Karpas-422 (cell line): ENCODE data around the gene LAX1. TPM values are rescaled to one million over a fixed set of nuclear protein-coding genes. Genes with fewer than 3 reads are reported as not detected.
A peak's percentile ranks its signal among the peaks of the same experiment; 100 is the strongest.

Experiments
- DNase-seq: peaks from one replicate; pipeline ENCODE4 v3.0.0-alpha.2; 2015
- H2AFZ ChIP-seq: fragments of 200-600 bp; sonication (generic); 2 replicates; pipeline ENCODE4 v1.6.1; 2014; ENCODE audit warnings: antibody characterized with exemption, low read length, mixed read lengths
- H3K27ac ChIP-seq: fragments of 200-600 bp; sonication (generic); 2 replicates; pipeline ENCODE4 v1.5.1; 2014; ENCODE audit warnings: mild to moderate bottlenecking, low read length, moderate library complexity
- H3K27me3 ChIP-seq: fragments of 200-600 bp; sonication (generic); 2 replicates; pipeline ENCODE4 v1.6.1; 2014; ENCODE audit warnings: low read length, mixed read lengths
- H3K36me3 ChIP-seq: fragments of 200-600 bp; sonication (generic); 2 replicates; pipeline ENCODE4 v1.6.1; 2014; ENCODE audit warnings: low read length, mixed read lengths; ENCODE audit not compliant: insufficient read depth
- H3K4me1 ChIP-seq: fragments of 200-600 bp; sonication (generic); 2 replicates; pipeline ENCODE4 v1.6.1; 2014; ENCODE audit warnings: mild to moderate bottlenecking, low read length, mixed read lengths
- H3K4me2 ChIP-seq: fragments of 200-600 bp; sonication (generic); 2 replicates; pipeline ENCODE4 v1.6.1; 2014; ENCODE audit warnings: low read length, low read depth, mild to moderate bottlenecking; ENCODE audit not compliant: poor library complexity, severe bottlenecking
- H3K4me3 ChIP-seq: fragments of 200-600 bp; sonication (generic); 2 replicates; pipeline ENCODE4 v1.5.1; 2014; ENCODE audit warnings: mild to moderate bottlenecking, antibody characterized with exemption, low read length, mixed read lengths
- H3K79me2 ChIP-seq: fragments of 200-600 bp; sonication (generic); 2 replicates; pipeline ENCODE4 v1.6.1; 2014; ENCODE audit warnings: mild to moderate bottlenecking, low read length, mixed read lengths
- H3K9ac ChIP-seq: fragments of 200-600 bp; sonication (generic); 2 replicates; pipeline ENCODE4 v1.6.0; 2014; ENCODE audit warnings: low read length
- H3K9me2 ChIP-seq: fragments of 200-600 bp; sonication (generic), shearing (Covaris generic); replicated peaks from 2 replicates; pipeline ENCODE4 v1.6.0; 2014; ENCODE audit warnings: mild to moderate bottlenecking, low read length, moderate library complexity; ENCODE audit not compliant: insufficient read depth
- H3K9me3 ChIP-seq: fragments of 300-700, 200-600 bp; sonication (generic); 2 replicates; pipeline ENCODE4 v1.6.1; 2014; ENCODE audit warnings: low read length, mixed read lengths
- H4K20me1 ChIP-seq: fragments of 200-600 bp; sonication (generic); 2 replicates; pipeline ENCODE4 v1.6.1; 2014; ENCODE audit warnings: mild to moderate bottlenecking, antibody characterized with exemption, low read length, low read depth; ENCODE audit not compliant: insufficient read depth
- small RNA-seq: library from RNA; depleted of rRNA; stranded (forward); fragments of <200 nt; gene quantifications from one replicate; pipeline ENCODE3, GENCODE V24; 2014
- total RNA-seq: library from RNA; depleted of rRNA; stranded (reverse); fragments of >200 nt; shearing (Covaris generic); gene quantifications from 2 replicates; pipeline ENCODE4 v1.2.3, GENCODE V29; 2014; ENCODE audit warnings: low replicate concordance; rRNA removed

The LAX1 gene
- total RNA-seq, 1 experiment from 2014 or later = not detected

DNA sequence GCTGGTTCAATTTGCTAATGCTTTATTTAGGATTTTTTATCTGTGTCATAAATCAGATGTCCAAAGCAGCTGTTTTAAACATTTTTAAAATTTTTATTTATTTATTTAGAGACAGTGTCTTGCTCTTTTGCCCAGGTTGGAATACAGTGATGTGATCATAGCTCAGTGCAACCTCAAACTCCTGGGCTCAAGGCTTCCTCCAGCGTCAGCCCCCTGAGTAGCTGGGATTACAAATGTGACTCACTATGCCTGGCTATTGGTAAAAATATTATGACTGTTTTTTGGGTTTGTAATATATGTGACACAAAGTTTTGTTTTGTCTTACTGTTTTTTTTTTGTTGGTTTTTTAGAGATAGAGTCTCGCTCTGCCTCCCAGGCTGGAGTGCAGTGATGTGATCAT lies 42.2 kb downstream of the LAX1 start:
- peaks cover 20% of the 10 kb centered on the region for H3K36me3 ChIP-seq
- no peak overlapping the region for H3K4me3 ChIP-seq
- no peak for DNase-seq
- 0 out of 2 replicates have a peak, but pooled peaks cover 3% of the 10 kb centered on the region for H4K20me1 ChIP-seq
- H3K9me2 ChIP-seq = no peaks in the 10 kb centered on the region
- H3K9me3 ChIP-seq = no peaks in the 10 kb centered on the region
- H3K27me3 ChIP-seq = no peaks in the 10 kb centered on the region
- no peak overlapping the region for H3K4me2 ChIP-seq
- H3K9ac ChIP-seq = no peak overlapping the region
- no peak overlapping the region for H2AFZ ChIP-seq
- no peak overlapping the region for H3K27ac ChIP-seq
- no peaks in the 10 kb centered on the region for H3K4me1 ChIP-seq
- H3K79me2 ChIP-seq = peaks cover 89% of the 10 kb centered on the region

DNA sequence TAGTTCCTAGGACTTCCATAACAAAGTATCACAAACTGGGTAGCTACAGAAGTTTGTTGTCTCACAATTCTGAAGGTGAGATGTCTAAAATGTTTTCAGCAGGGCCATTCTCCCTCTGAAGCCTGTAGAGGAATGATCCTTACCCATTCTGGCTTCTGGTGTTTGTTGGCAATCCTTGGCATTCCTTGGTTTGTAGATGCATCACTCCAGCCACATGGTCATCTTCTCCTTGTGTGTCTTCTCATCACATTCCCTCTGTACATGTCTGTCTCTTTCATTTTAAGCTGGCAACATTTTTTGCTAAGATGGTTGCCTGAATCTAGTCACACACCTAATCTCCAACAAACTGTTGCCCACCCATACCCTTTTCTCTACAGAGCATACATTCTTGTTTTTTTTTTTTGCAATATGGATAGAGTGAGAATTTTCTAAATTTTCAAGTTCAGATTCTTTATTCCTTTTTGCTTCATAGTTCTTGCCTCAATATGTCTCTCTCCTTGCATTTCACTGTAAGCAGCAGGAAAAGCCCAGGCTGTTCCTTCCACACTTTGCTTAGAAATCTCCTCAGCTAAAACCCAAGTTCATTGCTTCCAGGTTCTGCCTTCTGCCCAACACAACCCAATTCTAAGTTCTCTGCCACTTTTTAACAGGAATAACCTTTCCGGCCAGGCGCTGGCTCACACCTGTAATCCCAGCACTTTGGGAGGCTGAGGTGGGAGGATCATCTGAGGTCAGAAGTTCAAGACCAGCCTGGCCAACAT lies 48.8 kb downstream of the LAX1 start:
- no peak overlapping the region for H2AFZ ChIP-seq
- peaks cover 29% of the 10 kb centered on the region; the same call in 1 of the 2 replicates for H3K36me3 ChIP-seq
- no peak overlapping the region for H3K4me3 ChIP-seq
- H3K4me2 ChIP-seq = no peak overlapping the region
- no peak overlapping the region for H3K9ac ChIP-seq
- peaks cover 77% of the 10 kb centered on the region for H3K79me2 ChIP-seq
- no peak overlapping the region for H3K27ac ChIP-seq
- DNase-seq = no peak
- H3K9me2 ChIP-seq = no peaks in the 10 kb centered on the region
- no peaks in the 10 kb centered on the region for H3K9me3 ChIP-seq
- no peaks in the 10 kb centered on the region for H4K20me1 ChIP-seq
- no peaks in the 10 kb centered on the region for H3K27me3 ChIP-seq
- no peaks in the 10 kb centered on the region for H3K4me1 ChIP-seq

DNA sequence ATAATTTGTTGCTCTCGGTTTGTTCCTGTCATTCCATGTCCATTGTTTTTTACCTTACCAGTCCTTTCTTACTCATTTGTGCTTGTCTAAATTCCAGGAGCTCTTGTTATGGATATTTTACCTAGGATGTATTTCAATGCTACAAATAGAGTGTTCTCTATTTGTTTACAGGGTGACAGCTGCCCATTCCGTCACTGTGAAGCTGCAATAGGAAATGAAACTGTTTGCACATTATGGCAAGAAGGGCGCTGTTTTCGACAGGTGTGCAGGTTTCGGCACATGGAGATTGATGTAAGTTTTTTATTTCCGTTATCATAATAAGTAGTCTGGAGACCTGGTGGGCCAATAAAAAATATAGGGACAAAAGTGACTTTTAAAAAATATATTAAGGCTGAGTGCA lies 53.4 kb downstream of the LAX1 start:
- Histone ChIP-seq H3K4me2 (no peak overlapping the region), H3K27ac (no peak overlapping the region), H3K79me2 (peaks cover 75% of the 10 kb centered on the region), H3K9ac (no peak overlapping the region), H2AFZ (no peak overlapping the region), H3K4me1 (no peaks in the 10 kb centered on the region), H3K36me3 (peaks cover 40% of the 10 kb centered on the region; the same call in 1 of the 2 replicates), H3K27me3 (no peaks in the 10 kb centered on the region), H3K4me3 (no peak overlapping the region), H4K20me1 (no peaks in the 10 kb centered on the region), H3K9me3 (no peaks in the 10 kb centered on the region), H3K9me2 (no peaks in the 10 kb centered on the region)
- DNase-seq = no peak

DNA sequence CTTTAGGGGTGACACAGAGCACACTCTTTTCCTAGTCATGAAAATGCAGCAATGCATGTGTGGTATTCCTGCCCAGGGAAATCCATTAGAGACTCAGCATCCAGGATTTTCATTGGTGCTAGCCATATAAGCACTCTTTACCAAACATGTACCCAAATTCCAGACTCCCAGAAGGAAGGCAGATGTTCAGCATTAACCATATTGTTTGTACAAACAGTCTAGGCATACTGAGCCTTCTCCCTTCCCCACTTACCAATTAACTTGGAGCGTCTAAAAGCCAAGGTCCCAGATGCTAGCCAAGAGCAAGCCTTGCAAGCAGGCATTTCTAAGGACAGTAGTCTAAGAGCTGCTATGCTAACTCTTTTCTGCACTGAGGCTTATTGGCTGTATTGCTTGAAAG lies 58.3 kb downstream of the LAX1 start:
- H2AFZ ChIP-seq = no peak overlapping the region
- no peak overlapping the region for H3K4me3 ChIP-seq
- no peaks in the 10 kb centered on the region for H3K9me2 ChIP-seq
- H3K4me2 ChIP-seq = no peak overlapping the region
- no peak overlapping the region for H3K27ac ChIP-seq
- H3K27me3 ChIP-seq = no peaks in the 10 kb centered on the region
- peaks cover 42% of the 10 kb centered on the region; the same call in 1 of the 2 replicates for H3K36me3 ChIP-seq
- peaks cover 68% of the 10 kb centered on the region for H3K79me2 ChIP-seq
- peaks cover 3% of the 10 kb centered on the region; the same call in 1 of the 2 replicates for H4K20me1 ChIP-seq
- no peaks in the 10 kb centered on the region for H3K9me3 ChIP-seq
- peak; percentile 34 for DNase-seq
- no peaks in the 10 kb centered on the region for H3K4me1 ChIP-seq
- H3K9ac ChIP-seq = no peak overlapping the region

Small RNA genes lying within 50 kb of the gene (small RNA-seq; reads per million reads assigned to genes)
- gene SNORA77 (8.3 reads per million, percentile 89 among the genes with 10 or more reads in this experiment), gene ZC3H11A (6.2 reads per million, percentile 84 among the genes with 10 or more reads in this experiment)

Other genes with a start within 250 kb of the LAX1 start
- gene ATP2B4, start 138.4 kb upstream of the LAX1 start, total RNA-seq = 2.5 and 2.7 TPM in 2 replicates
- 16.5 and 34.7 TPM in 2 replicates for gene ZBED6, start 30.4 kb downstream of the LAX1 start, total RNA-seq
- gene ZC3H11A, start 30.4 kb downstream of the LAX1 start, total RNA-seq = 95.2 and 117 TPM in 2 replicates
- 77.1 and 95.9 TPM in 2 replicates for gene SNRPE, start 96.4 kb downstream of the LAX1 start, total RNA-seq